ENCODE data around the gene AP2B1. TPM values are rescaled to one million over a fixed set of nuclear protein-coding genes. Genes with fewer than 3 reads are reported as not detected.
"Not testable (repeated sequence)": the region's sequence is repeated elsewhere in the genome, so short reads cannot be mapped to it uniquely, and the experiment has no call there.

AP2B1 gene
- polyA plus RNA-seq, 3 donors = 133 to 145 (median 137) TPM

DNA sequence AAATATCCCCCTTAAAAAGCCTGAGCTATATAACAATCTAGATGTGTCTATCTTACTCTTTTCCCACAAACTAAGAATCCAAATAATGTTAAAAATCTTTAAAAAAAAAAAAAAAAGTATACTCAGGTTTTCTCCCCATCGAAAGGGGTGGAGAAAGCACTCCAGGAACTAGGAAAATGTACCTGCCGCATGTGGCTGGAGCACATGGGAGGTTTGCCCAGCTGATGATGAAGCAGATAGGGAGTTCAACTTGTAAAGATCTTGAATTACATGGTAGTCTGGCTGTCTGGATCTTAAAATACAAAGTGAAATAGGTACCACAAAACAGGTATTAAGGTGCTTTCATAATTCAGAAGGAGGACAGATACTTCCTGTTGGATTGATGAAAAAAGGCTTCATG lies 17.7 kb upstream of the AP2B1 start:
- no peak for DNase-seq (ENCODE audit: low read depth in 3 of 3, low spot score in 2 of 3)

DNA sequence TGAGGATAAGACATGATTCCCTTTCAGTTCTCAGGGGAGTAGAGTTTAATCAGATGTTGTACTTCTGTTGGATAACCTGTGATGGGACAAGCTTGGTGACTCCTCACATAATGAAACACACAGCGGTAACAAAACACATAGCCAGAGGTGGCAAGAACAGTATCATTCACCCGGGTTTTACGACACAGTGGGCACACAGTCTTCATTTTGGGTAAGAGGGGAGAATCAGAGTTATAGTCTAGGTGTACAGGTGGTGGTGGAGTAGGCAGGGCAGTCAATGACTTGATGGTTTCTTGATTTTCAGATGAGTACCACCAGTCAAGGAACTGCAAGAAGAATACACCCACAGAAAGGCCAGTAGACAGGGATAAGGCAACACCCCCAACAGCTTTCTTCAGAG lies 11.4 kb upstream of the AP2B1 start:
- no peak for DNase-seq (ENCODE audit: low read depth in 3 of 3, low spot score in 2 of 3)

DNA sequence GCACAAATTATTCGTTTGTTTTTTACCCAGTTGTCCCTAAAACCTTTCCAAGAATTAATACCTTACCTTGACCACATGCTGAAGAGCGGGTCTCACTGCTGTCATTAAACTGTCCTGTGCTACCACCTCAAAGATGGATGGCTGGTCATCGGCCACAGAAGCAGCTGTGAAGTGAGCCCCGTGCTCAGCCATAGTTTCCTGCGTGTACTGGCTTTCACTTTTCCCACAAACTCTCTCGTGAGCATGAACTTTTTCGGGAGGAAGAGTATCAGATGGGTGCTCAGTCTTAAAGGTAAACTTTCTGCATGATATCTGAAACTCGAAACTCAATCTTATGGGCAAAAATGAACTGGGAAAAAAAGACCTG lies 9.3 kb upstream of the AP2B1 start:
- DNase-seq (ENCODE audit: low read depth in 3 of 3, low spot score in 2 of 3) = no peak

DNA sequence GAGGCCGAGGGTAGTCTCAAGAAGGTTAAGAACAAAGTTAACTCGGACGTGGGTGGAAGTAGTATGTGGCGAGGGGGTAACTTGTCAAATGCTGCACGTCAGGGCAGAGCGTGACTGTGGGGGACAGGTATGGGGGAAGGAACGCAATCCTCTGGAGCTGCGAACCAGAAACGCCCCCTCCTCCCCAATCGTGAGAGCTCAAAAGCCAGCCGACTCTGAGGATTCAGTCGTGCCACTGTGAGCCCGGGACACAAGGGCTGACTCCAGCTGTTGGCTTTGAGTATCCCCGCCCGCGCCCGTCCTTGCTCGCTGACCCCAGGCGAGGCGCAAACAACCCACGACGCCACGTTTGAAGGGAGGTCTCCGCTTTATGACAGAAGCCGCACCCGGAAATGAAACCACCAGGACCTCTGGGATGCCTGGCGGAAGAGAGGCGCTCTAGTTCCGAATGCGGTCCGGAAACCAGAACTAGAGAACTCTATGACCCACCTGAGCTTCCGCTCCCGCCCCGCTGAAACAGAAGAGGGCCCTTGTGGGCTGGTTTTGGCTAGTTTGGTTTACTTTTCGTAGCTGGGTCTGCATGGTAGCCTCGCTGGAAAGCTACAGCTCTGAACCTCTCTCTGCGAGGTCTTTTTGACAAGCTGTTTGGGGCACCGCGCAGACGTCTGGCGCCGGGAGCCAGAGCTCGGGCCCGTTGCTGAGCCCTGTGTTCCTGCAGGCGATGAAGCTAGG lies 8.8 kb upstream of the AP2B1 start, which contains the start of gene PEX12:
Gene PEX12, minus strand, starts transcription at position 375 of the 732 bp plus-strand sequence. CDS start 550 bp downstream, outside the sequence.
- peak; percentile 78 to 89 (median 88) for DNase-seq (ENCODE audit: low read depth in 3 of 3, low spot score in 2 of 3)

DNA sequence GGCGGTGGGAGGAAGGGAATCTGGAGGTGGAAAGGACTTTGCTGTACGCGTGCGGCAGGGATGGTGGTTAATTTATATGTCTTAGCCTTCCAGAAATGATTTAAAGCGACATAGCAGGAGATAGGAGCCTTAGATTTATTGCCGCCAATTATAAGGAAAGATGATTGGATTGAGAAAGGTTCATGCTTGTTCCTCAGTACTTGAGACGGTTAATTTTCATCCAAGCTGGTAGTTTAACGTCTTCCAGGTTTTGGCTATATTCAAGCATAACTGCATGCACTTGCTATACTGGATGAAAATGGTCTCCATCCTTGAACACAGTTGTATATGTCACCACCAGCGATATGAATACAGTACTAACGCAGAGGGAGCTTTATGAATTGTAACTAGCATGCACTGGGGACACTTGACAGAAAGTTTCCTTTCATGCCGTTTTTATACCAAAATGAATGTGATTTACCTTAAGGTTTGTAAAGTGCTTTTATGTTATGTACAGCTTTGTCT lies 8.1 kb upstream of the AP2B1 start:
- no peak for DNase-seq (ENCODE audit: low read depth in 3 of 3, low spot score in 2 of 3)

DNA sequence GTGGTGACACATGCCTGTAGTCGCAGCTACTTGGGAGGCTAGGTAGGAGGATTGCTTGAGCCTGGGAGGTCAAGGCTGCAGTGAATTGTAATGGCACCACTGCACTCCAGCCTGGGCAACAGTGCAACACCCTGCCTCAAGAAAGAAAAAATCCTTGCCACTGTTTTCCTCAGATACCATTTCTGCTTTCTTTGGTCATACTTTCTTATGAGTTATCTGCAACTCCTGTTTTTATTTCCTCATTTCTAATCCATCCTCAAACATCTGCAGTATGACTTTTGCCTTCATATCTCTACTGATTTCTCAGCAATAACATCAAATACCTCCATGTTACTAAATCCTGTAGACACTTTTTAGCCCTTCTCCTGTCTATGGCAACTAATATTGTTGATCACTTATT lies 3.1 kb upstream of the AP2B1 start:
- no peak for DNase-seq (ENCODE audit: low read depth in 3 of 3, low spot score in 2 of 3)

DNA sequence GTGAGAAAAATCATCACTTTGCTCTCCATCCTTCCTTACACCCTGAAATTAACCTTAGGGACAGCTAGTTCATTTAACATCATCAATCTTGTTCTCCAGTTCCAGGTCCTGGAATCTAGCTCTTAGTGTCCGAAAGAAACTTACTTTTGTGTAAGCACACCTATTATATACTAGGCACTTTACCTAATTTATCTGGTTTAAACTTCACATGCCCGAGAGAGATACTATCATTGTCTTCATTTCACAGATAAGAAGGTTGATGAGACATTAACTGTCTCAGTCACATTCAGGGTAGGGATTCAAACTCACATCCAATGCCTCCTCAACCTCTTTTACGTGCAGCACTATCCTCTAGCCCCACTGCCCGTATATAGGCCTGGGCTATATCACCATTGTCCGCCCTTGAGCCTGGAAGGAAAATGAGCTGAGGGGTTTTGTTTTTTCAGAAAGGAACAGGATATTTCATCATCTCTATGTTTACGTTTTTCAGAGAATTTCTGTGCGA lies 501 bp upstream of the AP2B1 start:
- no peak for DNase-seq (ENCODE audit: low read depth in 3 of 3, low spot score in 2 of 3)

DNA sequence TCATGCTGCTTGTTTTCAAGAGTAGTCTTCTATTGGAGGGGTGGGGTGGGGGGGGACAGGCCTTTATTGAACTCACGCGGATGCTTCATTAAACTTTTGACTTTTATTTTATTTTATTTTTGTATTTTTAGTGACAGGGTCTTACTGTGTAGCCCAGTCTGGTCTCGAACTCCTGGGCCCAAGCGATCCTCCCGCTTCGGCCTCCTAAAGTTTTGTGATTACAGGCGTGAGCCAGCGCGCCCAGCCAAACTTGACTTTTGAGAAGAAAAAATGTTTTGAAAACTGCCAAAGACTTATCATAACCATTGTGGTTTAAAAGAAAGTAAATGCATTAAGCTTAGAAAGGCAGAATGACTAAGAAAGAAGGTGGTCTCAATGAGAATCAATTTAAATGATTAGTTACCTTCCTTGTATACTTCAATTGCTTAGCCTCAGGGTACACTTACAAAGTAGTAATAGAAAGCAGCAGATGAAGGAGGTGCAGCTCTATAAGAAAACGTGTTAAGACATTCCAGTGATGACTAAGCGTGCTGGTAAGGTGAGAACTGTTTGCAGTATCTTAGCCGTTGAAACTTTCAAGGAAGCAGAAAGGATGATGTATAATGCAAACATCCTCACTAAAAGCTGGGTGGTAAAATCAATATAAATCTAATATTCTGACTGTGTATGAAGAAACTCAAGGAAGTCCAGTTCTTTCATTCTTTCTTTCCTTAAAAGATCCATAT lies 1.2 kb downstream of the AP2B1 start:
- DNase-seq (ENCODE audit: low read depth in 3 of 3, low spot score in 2 of 3) = no peak

DNA sequence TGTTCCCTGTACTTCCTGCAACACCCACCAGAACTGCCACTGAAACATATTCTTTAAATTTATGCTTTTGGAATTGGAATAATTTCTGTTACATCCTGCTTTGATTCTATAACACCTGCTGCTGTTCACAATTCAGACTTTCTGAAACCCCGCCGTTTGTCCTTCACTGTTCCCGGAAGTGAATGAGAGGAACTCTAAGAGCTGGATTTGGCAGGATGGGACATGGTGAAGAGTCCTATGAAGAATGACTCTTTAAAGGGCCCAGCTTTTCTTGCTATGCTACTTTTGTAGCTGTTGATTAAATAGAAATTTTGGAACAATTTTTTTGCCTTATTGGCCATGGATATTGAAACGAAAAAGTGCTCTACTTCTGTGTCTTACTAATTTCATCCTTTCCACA lies 8.9 kb downstream of the AP2B1 start:
- DNase-seq (ENCODE audit: low read depth in 3 of 3, low spot score in 2 of 3) = no peak

DNA sequence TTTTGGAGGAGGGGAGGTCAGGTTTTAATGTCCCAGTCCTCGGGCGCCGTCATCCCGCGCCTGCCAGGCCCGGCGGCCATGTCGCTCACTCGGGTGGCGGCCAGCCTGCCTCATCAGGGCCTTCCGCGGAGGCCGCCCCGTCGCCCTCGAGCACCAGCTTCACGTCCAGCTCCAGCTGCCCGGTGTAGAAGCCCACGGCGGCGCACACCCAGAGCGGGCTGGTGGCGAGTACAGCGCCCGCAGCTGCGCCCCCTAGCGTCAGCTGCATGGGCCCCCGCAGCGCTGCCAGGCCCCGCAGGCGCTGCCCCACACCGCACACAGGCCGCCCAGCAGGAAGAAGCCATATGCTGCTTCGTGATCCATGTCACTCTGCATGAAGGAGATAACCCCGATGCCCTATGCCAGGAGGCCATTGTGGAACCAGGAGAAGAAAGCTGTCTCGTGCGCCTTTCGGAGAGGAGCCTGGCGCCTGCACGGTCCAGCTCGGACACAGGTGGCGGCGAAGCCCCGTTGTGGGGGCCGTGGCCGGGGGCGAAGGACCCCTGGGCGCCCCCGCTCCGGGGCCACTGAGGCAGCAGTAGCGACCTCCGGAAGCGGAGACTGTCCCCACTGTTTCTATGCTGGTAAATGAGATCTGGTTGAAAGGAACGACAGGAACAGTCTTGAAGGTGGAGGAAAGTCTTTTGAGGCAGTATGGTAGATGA lies 9.6 kb downstream of the AP2B1 start:
- no peak for DNase-seq (ENCODE audit: low read depth in 3 of 3, low spot score in 2 of 3)

DNA sequence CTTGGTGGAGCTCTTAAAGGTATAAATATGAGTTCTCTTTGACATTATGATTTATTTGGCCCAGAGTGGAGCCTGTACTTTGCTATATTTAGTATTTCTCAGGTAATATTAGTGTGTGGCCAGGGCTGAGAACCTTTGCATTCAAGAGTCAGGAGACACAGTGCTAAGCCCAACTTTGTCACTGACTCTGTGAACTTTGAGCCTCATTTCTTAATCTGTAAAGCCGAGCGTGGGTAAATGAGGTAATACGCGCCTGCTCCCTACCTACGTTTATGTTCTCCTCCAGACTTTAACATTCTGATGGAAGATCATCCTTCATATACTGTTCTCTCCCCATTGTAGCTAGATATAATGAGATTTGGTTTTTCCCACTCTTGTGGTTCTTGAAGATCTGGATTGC lies 10.5 kb downstream of the AP2B1 start:
- DNase-seq (ENCODE audit: low read depth in 3 of 3, low spot score in 2 of 3) = no peak

DNA sequence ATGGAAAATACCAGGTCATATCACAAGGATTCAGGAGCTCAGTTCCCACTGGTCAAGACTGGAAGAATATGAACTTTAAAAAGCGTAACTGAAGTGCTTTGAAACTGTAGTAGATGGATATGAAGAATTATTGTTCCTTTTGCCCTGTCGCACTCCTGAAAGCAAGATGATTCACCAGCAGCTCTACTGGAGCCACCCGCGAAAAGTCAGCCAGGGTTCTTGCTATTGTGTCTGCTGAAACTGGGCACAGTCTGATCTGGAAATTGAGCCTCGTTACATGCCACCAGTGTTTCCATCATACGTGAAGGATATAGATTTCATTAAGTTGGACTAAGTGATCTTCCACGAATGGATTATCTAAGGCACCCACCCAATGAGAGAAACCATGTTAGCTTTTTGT lies 16.6 kb downstream of the AP2B1 start:
- no peak for DNase-seq (ENCODE audit: low read depth in 3 of 3, low spot score in 2 of 3)

DNA sequence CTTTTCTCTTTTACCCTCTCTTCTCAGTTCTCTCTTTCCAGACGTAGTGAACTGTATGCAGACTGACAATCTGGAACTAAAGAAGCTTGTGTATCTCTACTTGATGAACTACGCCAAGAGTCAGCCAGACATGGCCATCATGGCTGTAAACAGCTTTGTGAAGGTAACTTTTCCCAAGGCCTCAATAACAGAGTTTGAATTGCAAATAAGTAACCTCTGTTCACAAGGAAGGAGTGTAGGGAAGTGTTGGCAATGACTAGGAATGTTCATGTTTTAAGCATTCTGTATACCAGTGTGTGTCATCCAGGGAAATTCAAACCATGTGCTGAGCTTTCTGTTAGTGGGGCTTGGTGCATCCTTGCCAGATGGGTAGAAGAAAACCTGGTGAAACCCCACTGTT lies 18.6 kb downstream of the AP2B1 start:
- DNase-seq (ENCODE audit: low read depth in 3 of 3, low spot score in 2 of 3) = no peak

DNA sequence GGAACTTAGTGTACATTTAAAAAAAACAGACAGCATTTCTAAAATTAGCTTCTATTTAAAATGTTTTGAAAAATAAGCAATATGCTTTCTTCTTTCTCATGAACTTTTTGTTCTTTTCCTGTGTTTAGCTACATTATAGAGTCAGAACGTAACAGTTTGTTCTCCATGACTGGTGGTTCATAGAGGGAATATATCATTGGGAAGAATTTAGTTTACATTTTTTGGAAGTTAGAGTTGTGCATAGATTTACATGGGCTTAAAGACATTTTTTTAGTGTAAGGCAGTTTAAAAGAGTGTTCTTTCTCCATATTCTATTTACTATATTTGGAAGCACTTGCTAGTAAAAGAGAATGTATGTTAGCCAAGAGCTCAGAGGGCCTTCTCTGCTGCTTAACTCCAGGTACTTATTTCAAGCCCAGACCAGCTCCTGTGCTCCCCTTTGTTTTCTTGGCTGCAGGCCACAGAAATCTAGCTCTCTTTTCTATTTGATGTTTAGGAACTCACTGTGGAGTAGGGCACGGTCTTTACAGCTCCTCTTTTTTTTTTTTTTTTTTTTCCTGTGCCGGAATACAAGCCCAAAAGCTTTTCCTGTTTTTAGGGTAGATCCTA lies 20.2 kb downstream of the AP2B1 start:
- DNase-seq (ENCODE audit: low read depth in 3 of 3, low spot score in 2 of 3) = no peak

DNA sequence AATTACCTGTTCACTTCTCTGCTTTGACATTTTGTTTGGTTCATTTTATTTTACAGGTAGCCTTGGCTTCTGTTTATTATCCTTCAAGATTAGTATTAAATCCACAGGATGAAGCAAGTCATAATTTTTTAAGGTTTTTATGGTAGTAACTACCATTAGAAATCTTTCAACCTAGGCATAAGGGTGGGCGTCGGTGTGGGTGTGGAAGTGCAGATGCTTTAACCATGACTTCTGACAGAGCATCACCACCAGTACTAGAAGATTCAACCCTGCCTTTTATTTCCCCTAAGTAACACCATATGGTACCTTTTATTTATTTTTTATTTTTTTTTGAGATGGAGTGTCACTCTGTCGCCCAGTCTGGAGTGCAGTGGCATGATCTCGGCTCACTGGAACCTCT lies 22.7 kb downstream of the AP2B1 start:
- no peak for DNase-seq (ENCODE audit: low read depth in 3 of 3, low spot score in 2 of 3)

DNA sequence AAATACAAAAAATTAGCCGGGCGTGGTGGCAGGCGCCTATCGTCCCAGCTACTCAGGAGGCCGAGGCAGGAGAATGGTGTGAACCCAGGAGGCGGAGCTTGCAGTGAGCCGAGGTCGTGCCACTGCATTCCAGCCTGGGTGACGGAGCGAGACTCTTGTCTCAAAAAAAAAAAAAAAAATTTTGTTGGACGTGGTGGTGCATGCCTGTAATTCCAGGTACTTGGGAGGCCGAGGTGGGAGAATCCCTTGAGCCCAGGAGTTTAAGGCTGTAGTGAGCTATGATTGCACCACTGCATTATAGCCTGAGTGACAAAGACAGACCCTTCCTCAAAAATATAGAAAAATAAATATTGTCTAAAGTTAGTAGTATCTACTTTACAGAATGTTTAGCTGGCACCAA lies 23.6 kb downstream of the AP2B1 start:
- not testable (repeated sequence) for DNase-seq (ENCODE audit: low read depth in 3 of 3, low spot score in 2 of 3)

DNA sequence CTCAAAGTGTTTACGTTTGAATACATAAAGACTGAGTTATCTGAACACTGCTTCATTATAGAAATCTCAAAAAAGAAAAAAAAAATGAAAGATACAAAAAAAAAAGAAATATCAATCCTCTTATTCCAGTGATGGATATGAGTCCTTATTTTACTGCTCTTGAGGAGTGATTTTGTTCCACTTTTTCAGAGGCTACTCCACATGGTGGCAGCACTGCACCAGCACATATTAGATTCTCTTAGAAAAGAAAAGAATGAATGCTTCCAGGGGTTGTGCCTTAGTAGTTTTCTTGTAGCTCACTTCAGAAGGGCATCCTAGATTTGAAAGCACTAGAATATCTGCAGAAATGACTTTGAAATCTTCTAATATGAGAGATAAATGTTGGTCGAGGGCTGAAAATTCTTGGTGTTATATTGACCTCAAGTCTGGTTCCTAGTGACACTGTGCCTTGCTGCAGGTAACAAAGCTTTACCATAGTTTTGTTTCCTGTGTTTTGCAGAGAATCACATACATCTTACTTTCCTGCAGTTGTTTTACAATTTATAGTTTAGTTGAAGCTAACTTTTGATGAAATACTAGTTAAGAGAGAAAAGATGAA lies 25.9 kb downstream of the AP2B1 start:
- no peak for DNase-seq (ENCODE audit: low read depth in 3 of 3, low spot score in 2 of 3)

DNA sequence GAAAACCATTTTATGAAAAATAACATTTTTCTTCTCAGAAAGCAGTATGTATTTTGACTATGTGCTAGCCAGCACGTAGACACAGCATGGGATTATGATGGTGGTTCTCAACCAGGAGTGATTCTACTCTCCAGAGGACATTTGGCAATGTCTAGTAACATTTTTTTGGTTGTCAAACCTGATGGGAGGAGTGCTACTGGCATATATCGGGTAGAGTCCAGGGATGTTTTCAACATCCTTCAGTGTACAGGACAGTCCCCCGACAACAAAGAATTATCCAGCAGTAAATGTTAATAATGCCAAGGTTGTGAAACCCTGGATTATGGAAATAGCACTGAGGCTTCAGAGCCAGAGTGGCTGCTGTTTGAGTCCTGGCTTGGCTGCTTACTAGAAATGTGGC lies 27.7 kb downstream of the AP2B1 start:
- DNase-seq (ENCODE audit: low read depth in 3 of 3, low spot score in 2 of 3) = no peak

DNA sequence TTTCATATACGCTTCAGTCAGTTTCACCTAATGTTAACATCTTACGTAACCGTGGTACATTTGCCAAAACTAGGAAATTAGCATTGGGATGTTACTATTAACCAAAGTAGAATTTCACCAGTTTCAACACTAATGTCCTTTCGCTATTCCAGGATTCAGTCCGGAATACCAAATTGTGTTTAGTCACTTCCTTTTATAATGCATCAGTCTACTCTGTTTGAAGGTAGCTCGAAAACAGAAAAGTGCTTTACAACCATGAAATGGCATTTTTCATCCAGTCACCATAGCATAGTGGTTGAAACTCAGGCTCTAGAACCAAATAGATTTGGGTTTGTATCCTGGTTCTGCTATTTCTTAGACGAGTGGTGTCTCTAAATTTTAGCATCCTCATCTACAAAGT lies 29.4 kb downstream of the AP2B1 start:
- DNase-seq (ENCODE audit: low read depth in 3 of 3, low spot score in 2 of 3) = no peak

DNA sequence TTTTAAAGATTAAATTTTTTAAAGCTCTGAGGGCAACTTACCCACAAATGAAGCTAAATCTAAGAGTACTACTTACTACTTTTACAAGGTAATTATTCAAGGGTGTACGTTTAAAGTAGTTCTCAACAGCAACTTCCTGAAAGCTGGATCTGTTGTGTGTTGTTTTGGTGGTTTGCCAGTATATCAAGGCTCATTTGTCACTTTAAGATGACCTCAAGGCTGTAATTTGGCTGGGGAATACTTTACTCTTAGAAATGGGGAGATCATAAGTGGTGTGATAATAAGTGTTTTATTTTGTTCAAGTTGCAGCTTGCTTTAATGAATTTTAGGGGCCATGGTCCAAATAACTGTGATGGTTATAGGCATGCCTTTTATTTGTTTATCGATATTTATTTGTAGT lies 30.4 kb downstream of the AP2B1 start:
- no peak for DNase-seq (ENCODE audit: low read depth in 3 of 3, low spot score in 2 of 3)

DNA sequence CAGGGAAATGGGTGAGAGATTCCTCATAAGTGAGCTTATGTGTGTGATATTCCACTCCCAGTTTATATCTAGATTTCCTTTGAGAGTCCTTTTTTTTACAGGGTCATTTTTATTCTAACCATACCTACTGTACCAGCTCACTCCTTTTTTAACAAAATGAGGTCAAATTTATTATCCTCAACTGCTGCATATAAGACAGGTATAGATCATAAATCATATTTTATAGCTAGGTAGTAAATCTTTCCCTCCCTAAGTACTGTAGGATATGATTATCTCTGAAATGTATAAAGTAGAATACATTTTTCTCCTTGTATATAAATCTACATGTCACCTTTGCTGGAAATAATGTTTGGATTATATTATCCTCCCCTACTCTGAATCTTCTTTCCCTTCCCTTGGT lies 31.5 kb downstream of the AP2B1 start:
- DNase-seq (ENCODE audit: low read depth in 3 of 3, low spot score in 2 of 3) = no peak
